ENCODE data around the gene PHLDB2. TPM values are rescaled to one million over a fixed set of nuclear protein-coding genes. Genes with fewer than 3 reads are reported as not detected.

Gene PHLDB2
- total and polyA plus RNA-seq, 2 of the 8 experiments (the other 6 are each of a cell fraction or from before 2014, with no cell fraction given), result 5.8 to 22.6 TPM

GRCh38 chr3:111812701-111813100, 46.4 kb upstream of the PHLDB2 start:
- Histone ChIP-seq H3K27me3 (replicated peaks in 1 of 4; ENCODE audit: control insufficient read depth in 3 of 4, extremely low read depth in 1 of 4, insufficient read depth in 3 of 4, low read length in 3 of 4) (no peaks in the 10 kb centered on the region), H3K4me2 (ENCODE audit: insufficient read depth in 1 of 2, low read depth in 2 of 2, low read length in 2 of 2) (no peak overlapping the region), H2BK5ac (ENCODE audit: low read depth, low read length) (no peak overlapping the region), H3K14ac (ENCODE audit: insufficient read length) (no peak overlapping the region), H2BK15ac (ENCODE audit: low read length) (no peak overlapping the region), H4K91ac (replicated peaks; ENCODE audit: insufficient read length, low read length) (no peak overlapping the region), H2AK5ac (ENCODE audit: low read depth, low read length) (no peak overlapping the region), H2BK20ac (ENCODE audit: low read length) (no peak overlapping the region), H3K18ac (ENCODE audit: extremely low read depth, low read length) (no peak overlapping the region), H3K23me2 (ENCODE audit: low read depth, low read length) (no peaks in the 10 kb centered on the region), H3K36me3 (ENCODE audit: control insufficient read depth in 2 of 4, insufficient read depth in 4 of 4, low read length in 3 of 4) (no peaks in the 10 kb centered on the region), H3K9me3 (ENCODE audit: insufficient read depth in 2 of 2, low read depth in 1 of 2, low read length in 1 of 2) (no peaks in the 10 kb centered on the region; a peak in 1 of 4 replicates), H2BK120ac (replicated peaks; ENCODE audit: low read depth, low read length) (no peak overlapping the region), H3K4ac (replicated peaks; ENCODE audit: insufficient read length, low read depth, low read length) (no peak overlapping the region), H3K79me2 (ENCODE audit: control insufficient read depth in 1 of 2, insufficient read depth in 2 of 2, low read length in 2 of 2) (no peaks in the 10 kb centered on the region), H3K56ac (replicated peaks; ENCODE audit: insufficient read length, low read depth, low read length) (no peak overlapping the region), H3K23ac (ENCODE audit: insufficient read length) (no peak overlapping the region), H3K27ac (ENCODE audit: low read depth, low read length) (no peak overlapping the region), H4K5ac (ENCODE audit: insufficient read length, low read depth, low read length) (no peak overlapping the region), H3K4me3 (ENCODE audit: extremely low read depth in 1 of 4, insufficient read depth in 2 of 4, low read depth in 3 of 4, low read length in 4 of 4) (no peak overlapping the region), H2BK12ac (ENCODE audit: low read depth, low read length) (no peak overlapping the region), H2AFZ (ENCODE audit: low read length) (peak overlapping the region; percentile 72; the same call in 1 of the 2 replicates), H3K9ac (replicated peaks in 1 of 4; ENCODE audit: extremely low read depth in 1 of 4, low read depth in 3 of 4, low read length in 3 of 4) (no peak overlapping the region), H4K20me1 (replicated peaks in 1 of 2; ENCODE audit: control insufficient read depth in 1 of 2, insufficient read depth in 2 of 2, low read length in 2 of 2) (no peaks in the 10 kb centered on the region), H3K4me1 (replicated peaks in 1 of 4; ENCODE audit: control insufficient read depth in 3 of 4, insufficient read depth in 4 of 4, low read length in 3 of 4) (no peaks in the 10 kb centered on the region), H3K79me1 (ENCODE audit: low read depth, low read length) (no peaks in the 10 kb centered on the region), H4K8ac (ENCODE audit: extremely low read depth, insufficient read depth, low read length) (no peak overlapping the region)
- FAIRE-seq, result no peak
- 78% methylated on average over 1 of the region's 1 CpG; no CpG with 5 or more reads in 1 of the 2 experiments for WGBS, 2 experiments (ENCODE audit: extremely low coverage in 1 of 2, insufficient coverage in 1 of 2, insufficient read length in 1 of 2, insufficient replicate concordance in 2 of 2, low coverage in 1 of 2, low lambda C conversion rate in 2 of 2, missing lambda C conversion rate in 1 of 2)
- ChIA-PET POLR2A (ENCODE audit: partially characterized antibody) (no interaction called here), CTCF (ENCODE audit: partially characterized antibody) (interaction anchor here (1.0 to 1.4 kb wide), 6 partner anchors 48 to 200 kb away, joined by 3 to 4 read pairs (median 4); no protein-coding TSS in a partner anchor)
- no peak for DNase-seq (ENCODE audit: low read depth in 1 of 2, low spot score in 2 of 2)
- TF ChIP-seq EP300 (IDR thresholded peaks at IDR 0.05; ENCODE audit: borderline replicate concordance in 1 of 2, low read depth in 2 of 2, low read length in 2 of 2), result no peak
- no peak for TF ChIP-seq SP1 (IDR thresholded peaks at IDR 0.05; ENCODE audit: low read depth, low read length)
- TF ChIP-seq POLR2A (IDR thresholded peaks at IDR 0.05; ENCODE audit: control extremely low read depth in 1 of 2, low read depth in 2 of 2, low read length in 2 of 2), result no peak

Measured in H1 (cell line).